HG03159 (cell line): Measurements from ENCODE around the gene RYR2.
"Not testable (repeated sequence)": the region's sequence is repeated elsewhere in the genome, so short reads cannot be mapped to it uniquely, and the experiment has no call there.

Experiments
- ATAC-seq: cut with Tn5 transposase; IDR thresholded peaks from one replicate; pipeline ENCODE4 v1.9.1; 2021; ENCODE audit warnings: mild to moderate bottlenecking, moderate library complexity; ENCODE audit not compliant: unreplicated experiment

Gene RYR2

GRCh38 chr1:237832858-237833257 lies 790.9 kb downstream of the RYR2 start:
- ATAC-seq = no peak

DNA sequence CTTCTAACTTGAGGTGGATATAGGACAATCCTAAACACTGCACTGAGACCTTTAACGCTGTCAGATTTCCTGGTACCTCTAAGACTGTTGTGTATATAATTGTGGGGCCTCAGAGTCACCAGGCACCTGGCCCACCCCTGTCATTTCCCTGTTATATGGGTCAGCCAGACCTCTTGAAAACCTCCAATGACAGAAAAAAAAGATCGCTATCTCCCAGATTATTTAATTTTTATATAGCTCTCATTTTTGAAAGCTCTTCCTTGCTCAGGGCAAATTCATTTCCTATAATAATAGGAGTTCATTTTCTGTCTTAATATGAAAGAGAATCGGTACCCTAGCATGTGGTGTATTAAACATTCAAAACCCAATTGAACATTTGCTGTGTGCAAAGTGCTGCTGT lies 792.1 kb downstream of the RYR2 start:
- no peak for ATAC-seq

DNA sequence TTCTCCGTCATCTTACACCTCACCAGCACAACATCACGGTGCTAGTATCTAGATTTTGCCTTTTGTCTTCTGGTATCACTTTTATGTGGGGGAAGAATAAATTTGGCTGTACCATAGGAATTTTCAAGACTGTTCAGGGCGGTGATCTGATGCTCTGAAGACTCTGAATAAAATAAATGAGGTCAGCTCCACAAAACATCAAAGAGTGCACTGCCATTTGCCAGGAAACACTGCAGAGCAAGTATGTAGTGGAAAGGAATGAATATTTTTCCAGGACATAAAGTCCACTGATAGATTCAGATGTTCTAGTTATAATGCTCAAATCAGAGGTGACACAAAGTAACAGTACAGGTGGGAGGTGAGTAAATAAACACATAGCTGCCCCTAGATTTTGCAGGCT lies 792.5 kb downstream of the RYR2 start:
- ATAC-seq = no peak

DNA sequence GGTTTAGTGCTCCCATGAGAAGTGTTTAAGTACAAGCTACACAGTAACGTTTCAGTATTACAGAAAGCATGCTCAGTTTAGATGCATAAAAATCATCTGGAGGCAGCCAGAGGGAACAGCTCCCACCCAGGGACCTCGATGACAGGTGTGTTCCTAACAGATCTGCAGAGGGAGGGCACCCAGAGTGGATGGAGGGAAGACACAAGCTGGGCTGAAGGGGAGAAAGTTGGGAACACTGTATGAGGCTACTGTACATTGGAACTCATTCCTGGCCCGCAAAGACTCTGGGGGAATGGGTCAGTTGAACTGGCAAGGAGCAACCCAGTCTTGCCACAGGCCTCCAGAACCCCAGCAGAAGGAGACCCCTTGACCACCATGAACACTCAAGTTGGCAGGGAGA lies 796.3 kb downstream of the RYR2 start:
- ATAC-seq = no peak

DNA sequence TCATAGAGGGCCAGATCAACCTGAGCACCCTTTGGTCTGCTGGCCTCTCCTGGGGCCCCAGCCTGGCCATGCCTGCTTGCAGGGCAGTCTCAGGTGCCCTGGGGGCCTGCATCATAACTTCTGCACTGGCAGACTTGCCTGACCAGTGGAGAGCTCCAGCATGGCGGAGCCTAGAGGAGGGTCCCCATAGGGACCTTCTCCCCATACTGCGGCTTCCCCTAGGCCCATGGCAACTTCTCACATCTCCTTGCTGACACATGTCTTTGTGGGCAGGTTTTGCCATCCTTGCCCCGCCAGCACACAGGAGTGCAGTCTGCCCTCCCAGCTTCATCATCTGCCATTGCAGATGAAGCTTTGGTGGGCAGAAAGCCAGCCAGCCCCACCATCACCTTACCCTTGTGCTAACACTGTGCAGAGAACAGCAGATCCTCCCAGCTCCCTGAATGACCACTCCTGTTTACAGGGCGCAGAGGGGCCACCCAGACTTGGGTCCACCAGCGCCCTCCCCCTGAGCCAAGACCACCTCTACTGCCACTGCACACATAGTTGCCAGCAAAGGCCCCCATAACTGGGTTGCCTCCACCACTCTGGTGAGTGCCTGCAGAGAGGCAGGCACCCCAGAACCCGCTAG lies 797.0 kb downstream of the RYR2 start:
- no peak for ATAC-seq

DNA sequence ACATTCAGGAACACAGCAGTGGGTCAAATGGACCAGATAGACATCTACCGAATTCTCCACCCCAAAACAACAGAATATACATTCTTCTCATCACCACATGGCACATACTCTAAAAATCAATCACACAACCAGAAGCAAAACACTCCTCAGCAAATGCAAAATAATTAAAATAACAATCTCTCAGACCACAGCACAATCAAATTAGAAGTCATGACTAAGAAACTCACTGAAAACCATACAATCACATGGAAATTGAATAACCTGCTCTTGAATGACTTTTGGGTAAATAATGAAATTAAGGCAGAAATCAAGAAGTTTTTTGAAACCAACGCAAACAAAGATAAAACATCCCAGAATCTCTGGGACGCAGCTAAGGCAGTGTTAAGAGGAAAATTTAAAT lies 799.5 kb downstream of the RYR2 start:
- ATAC-seq = no peak

GRCh38 chr1:237843516-237843915 lies 801.5 kb downstream of the RYR2 start:
- not testable (repeated sequence) for ATAC-seq

GRCh38 chr1:237851210-237851845 lies 809.3 kb downstream of the RYR2 start:
- ATAC-seq = no peak

- no peak for ATAC-seq
These were observed 810.4 kb downstream of the RYR2 start for GRCh38 chr1:237852342-237852741.

- ATAC-seq = no peak
These were observed 815.5 kb downstream of the RYR2 start for GRCh38 chr1:237857455-237857854.

- ATAC-seq = no peak
These were observed 817.0 kb downstream of the RYR2 start for GRCh38 chr1:237858992-237859391.

DNA sequence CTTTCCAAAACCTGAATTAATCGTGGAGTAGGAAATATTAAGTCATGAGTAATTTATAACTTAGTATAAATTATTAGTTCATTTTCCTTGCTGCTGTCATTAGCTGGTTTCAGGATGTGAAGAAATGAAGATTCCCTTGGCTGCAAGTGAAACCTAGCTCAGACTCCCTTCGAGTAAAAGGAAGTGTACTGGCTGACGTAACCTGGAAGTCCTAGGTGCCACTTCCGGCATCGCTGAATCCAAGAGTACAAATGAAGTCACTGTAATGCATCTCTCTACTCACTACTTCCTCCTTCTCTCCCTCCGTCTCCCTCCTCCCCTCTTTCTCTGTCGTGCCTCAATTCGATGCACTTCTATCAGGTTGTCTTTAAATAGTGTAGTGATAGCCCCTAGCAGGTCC lies 820.0 kb downstream of the RYR2 start:
- no peak for ATAC-seq

DNA sequence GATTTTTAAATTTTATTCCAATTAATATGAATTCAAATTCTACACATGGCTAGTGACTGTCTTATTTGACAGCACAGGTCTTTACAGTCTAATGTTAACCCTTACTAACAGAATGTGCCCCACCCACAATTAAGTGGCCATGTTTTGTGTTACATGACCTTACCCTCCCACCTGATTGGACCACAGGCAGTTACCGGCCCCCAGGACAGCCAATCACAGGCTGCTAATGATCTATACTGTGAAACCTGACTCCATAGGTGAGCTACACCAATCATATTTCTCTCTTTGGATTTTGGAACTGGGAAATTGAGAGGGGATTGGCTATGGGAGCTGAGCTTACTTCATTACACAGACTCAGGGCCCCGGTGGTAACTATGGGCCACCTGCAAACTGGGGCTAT lies 821.2 kb downstream of the RYR2 start:
- ATAC-seq = no peak

DNA sequence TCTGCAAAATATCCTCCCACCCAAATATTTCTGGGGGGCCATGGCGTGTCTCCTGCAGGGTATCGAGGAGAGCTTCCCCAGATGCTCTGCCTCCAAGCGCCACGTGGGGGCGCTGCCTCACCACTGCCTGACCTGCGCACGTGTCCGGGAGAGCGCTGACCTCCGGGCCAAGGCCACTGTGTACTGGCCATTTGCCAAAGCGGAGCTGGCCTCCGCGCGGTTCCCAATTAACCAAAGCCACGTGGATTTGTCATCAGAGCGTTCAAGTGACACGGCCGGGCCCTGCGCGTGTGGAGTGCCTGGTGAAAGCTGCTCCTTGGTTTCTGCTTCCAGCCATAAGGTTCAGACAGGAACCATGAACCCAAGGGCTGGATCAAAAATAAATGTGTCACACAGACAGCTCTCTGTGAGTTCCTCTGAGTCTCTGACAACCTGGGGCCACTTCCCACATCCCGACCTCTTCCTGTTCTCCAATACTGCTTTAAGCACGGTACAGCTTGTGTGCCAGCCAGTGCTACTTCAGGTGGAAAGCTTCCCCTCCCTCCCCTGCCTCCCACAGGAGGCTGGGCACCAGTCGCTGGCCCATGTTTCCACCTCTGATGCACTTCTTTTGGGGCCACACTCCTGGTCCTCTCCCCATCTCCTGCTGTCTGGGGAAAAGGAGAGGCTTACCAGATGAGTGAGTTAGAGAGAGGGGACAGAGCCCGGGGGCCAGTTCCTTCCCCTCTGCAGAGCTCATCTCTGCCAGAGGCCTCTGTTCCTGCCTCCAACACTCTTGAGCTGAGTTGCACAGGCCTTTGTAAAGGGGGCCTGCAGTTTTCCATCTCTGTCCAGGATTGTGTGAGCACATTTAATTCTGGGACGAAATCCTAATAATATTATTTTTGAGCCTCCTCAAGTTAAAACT lies 822.6 kb downstream of the RYR2 start:
- ATAC-seq = peak; percentile 74

- ATAC-seq = no peak
These were observed 825.5 kb downstream of the RYR2 start for GRCh38 chr1:237867380-237867888.

DNA sequence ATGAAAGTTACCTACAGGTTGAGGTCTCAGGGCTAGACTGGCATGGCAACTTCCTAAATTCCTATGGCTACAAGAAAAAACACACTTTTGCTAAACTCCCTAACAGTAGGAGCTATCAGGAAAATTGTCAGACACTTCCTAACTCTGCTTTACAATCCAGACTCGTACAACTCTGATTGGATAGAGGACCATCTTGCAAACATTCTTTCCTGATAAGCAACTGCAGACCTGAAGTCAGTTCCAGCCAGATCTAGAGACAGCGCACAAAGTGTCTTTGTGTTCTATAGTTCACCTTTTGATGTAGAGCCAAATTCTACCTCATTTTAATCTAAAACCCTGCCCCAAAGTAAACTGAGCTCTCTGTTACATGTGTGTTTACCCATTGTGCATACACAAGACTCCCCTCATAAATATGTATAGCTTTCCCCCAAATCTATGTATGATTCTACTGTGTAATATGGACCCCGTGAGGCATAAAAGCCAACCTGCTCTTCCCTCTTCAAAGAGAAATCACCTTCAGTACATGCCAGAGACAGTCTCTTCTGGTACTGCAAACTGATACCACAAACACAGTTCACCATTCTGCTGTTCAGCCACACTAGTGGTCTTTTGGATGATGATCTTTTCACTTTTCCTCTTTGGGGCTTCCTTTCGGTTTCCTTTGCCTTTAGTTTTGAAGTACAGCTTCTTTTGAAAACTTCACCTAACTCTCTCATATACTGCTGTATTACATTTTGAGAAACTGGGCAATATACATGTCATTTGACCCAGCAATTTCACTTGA lies 827.0 kb downstream of the RYR2 start:
- no peak for ATAC-seq

GRCh38 chr1:237873487-237874211 lies 831.7 kb downstream of the RYR2 start:
- ATAC-seq = no peak

DNA sequence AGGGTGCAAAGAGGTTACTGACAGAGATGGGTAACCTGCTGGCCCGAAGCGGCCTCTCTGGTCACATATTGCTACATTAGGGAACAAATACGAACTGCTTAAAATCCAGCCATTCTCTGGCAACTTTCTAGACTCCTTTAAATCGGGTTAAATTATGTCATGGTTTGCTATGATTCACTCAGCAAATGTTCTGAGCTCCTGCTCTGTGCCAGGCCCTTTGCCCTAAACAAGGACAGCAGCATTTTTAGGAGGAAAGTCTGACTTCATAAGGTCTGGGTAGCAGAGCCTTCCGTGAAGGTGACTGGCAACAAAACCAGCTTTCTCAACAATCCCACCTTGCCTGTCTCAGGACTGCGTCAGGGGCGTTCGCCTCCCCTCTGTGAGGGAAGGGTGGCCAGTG lies 833.3 kb downstream of the RYR2 start:
- ATAC-seq = no peak

- no peak for ATAC-seq
These were observed 835.6 kb downstream of the RYR2 start for GRCh38 chr1:237877631-237878030.

- no peak for ATAC-seq
These were observed 836.4 kb downstream of the RYR2 start for GRCh38 chr1:237878406-237878805.
